ENCODE measurements around the gene TXNRD3. TPM values are rescaled to one million over a fixed set of nuclear protein-coding genes. Genes with fewer than 3 reads are reported as not detected.

TXNRD3 gene
- total and polyA plus RNA-seq, 2 of the 4 experiments (the other 2 are of a cell fraction) = 3.9 to 8.4 TPM

DNA sequence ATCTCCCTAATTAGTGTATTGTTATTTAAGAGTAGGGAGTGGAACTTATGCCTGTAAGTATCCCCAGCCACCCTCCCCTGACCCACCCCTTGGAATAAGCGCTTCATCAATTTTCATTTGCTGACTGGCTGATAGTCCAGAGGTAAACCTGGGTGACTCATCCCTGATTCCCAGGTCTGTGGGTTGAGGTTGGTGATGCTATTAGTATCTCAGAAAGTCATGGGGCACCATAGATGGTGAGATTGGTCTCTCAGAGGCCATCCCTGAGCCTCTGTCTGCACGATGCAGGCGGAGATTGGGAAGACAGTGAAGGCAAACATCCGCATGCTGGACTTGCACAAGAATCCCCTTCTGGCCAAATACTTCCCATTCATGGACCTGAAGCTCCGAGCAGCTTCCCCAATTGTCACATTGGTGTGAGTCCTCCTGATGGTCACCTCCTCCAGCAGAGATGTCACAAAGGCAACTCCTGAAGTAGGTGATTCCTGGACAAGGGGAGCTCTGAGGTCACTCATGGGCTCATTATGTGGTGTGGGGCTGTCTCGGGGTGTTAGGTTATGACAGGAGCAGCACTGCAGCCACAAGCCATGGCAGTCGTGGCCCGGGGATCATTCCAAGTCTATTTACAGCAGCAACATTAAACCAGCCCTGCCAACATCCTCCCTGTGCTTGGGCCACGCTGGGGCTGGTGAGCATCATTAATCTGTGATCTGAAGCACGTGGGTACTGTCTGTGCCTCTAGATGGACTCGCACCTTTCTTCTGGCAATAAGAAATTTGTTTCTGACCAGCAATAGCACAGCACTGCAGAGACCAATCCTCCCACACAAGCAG lies 6.8 kb upstream of the TXNRD3 start:
- Histone ChIP-seq H3K9me1 (ENCODE audit: insufficient read depth, low read length) (no peaks in the 10 kb centered on the region), H3K56ac (ENCODE audit: extremely low read depth, insufficient read depth, low read length) (no peak overlapping the region), H2BK15ac (ENCODE audit: low read depth, low read length) (no peak overlapping the region), H2AK9ac (replicated peaks; ENCODE audit: low read depth, low read length, poor library complexity) (no peak overlapping the region), H3K27ac (ENCODE audit: insufficient read depth, low read length) (no peak overlapping the region), H3K14ac (replicated peaks; ENCODE audit: low read depth, low read length) (no peak overlapping the region), H4K8ac (ENCODE audit: low read depth in 2 of 2, low read length in 2 of 2) (no peak overlapping the region), H3K9me3 (ENCODE audit: control insufficient read depth, insufficient read depth, low read length) (peaks cover 6% of the 10 kb centered on the region; the same call in 1 of the 2 replicates), H3K4me3 (ENCODE audit: insufficient read depth, low read depth, low read length) (no peak overlapping the region), H2AK5ac (ENCODE audit: low read depth, low read length) (no peak overlapping the region), H2AFZ (replicated peaks; ENCODE audit: low read length, poor library complexity) (no peak overlapping the region), H4K5ac (ENCODE audit: low read depth, low read length) (no peak overlapping the region), H3K18ac (ENCODE audit: low read depth, low read length) (no peak overlapping the region), H2BK120ac (ENCODE audit: low read depth, low read length) (no peak overlapping the region), H2BK20ac (ENCODE audit: low read depth, low read length) (no peak overlapping the region), H3K4me1 (ENCODE audit: control insufficient read depth, insufficient read depth, low read length) (peaks cover 2% of the 10 kb centered on the region; the same call in 1 of the 2 replicates), H3K4me2 (ENCODE audit: low read depth, low read length) (no peak overlapping the region), H4K91ac (ENCODE audit: insufficient read depth, low read depth, low read length) (no peak overlapping the region), H3K79me1 (ENCODE audit: low read depth in 1 of 2, low read length in 2 of 2) (no peaks in the 10 kb centered on the region), H3K27me3 (ENCODE audit: control insufficient read depth, insufficient read depth, low read length) (peaks cover 61% of the 10 kb centered on the region), H3K4ac (ENCODE audit: low read depth, low read length) (no peak overlapping the region), H3K36me3 (ENCODE audit: control insufficient read depth, insufficient read depth, low read length) (no peaks in the 10 kb centered on the region), H4K20me1 (ENCODE audit: insufficient read depth, low read length) (no peaks in the 10 kb centered on the region), H3K9ac (ENCODE audit: low read depth, low read length) (no peak overlapping the region), H3K23ac (ENCODE audit: low read depth, low read length) (no peak overlapping the region), H2BK5ac (ENCODE audit: low read depth, low read length, poor library complexity, severe bottlenecking) (no peak overlapping the region)
- ChIA-PET POLR2A (ENCODE audit: unreplicated experiment) (no interaction called here), CTCF (no interaction called here)
- in situ Hi-C loops (cut with MboI; ENCODE audit: low sequenced_read_pairs) = no loop called here
- no TSS peak for BruUV-seq (replicated peaks)
- no peak for ATAC-seq (ENCODE audit: low read depth)
- intact Hi-C loops (cut with micrococcal nuclease) = no loop called here
- dilution Hi-C loops (cut with HindIII; ENCODE audit: low sequenced_read_pairs, unreplicated experiment) = no loop called here
- no peak for DNase-seq
- no CpG with 5 or more reads among the region's 11 CpGs for WGBS, 2 experiments (ENCODE audit: extremely low coverage in 2 of 2, insufficient read length in 1 of 2)
- TF ChIP-seq CHD1 (IDR thresholded peaks at IDR 0.05; ENCODE audit: low read depth, low read length) (no peak), MXI1 (IDR thresholded peaks at IDR 0.05; ENCODE audit: borderline replicate concordance, low read depth, low read length) (no peak), RFX5 (IDR thresholded peaks at IDR 0.05; ENCODE audit: low read depth, low read length) (no peak), MAZ (IDR thresholded peaks at IDR 0.05; ENCODE audit: borderline replicate concordance, low read depth, low read length) (no peak), FOS (IDR thresholded peaks at IDR 0.05; ENCODE audit: low read depth, low read length) (no peak), RCOR1 (IDR thresholded peaks at IDR 0.05; ENCODE audit: insufficient replicate concordance, low read length) (no peak), SMC3 (IDR thresholded peaks at IDR 0.05; ENCODE audit: low read depth, low read length) (no peak), MAFK (IDR thresholded peaks at IDR 0.05; ENCODE audit: low read depth, low read length) (no peak), NFE2L2 (IDR thresholded peaks at IDR 0.05; ENCODE audit: low read depth, low read length) (no peak), RAD21 (IDR thresholded peaks at IDR 0.05; ENCODE audit: low read length) (no peak), BHLHE40 (IDR thresholded peaks at IDR 0.05; ENCODE audit: low read depth, low read length) (no peak), CTCF (conservative IDR thresholded peaks at IDR 0.05; ENCODE audit: low read depth, low read length) (no peak), CEBPB (IDR thresholded peaks at IDR 0.05; ENCODE audit: low read depth, low read length) (no peak), POLR2A (IDR thresholded peaks at IDR 0.05; ENCODE audit: low read depth, low read length) (no peak)
- TF ChIP-seq, protein P1, sequence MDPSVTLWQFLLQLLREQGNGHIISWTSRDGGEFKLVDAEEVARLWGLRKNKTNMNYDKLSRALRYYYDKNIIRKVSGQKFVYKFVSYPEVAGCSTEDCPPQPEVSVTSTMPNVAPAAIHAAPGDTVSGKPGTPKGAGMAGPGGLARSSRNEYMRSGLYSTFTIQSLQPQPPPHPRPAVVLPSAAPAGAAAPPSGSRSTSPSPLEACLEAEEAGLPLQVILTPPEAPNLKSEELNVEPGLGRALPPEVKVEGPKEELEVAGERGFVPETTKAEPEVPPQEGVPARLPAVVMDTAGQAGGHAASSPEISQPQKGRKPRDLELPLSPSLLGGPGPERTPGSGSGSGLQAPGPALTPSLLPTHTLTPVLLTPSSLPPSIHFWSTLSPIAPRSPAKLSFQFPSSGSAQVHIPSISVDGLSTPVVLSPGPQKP (IDR thresholded peaks at IDR 0.05; ENCODE audit: borderline replicate concordance, low read depth, low read length) = no peak
- TF ChIP-seq, protein P2, sequence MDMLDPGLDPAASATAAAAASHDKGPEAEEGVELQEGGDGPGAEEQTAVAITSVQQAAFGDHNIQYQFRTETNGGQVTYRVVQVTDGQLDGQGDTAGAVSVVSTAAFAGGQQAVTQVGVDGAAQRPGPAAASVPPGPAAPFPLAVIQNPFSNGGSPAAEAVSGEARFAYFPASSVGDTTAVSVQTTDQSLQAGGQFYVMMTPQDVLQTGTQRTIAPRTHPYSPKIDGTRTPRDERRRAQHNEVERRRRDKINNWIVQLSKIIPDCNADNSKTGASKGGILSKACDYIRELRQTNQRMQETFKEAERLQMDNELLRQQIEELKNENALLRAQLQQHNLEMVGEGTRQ (IDR thresholded peaks at IDR 0.05; ENCODE audit: low read depth, low read length) = no peak
